Measurements from ENCODE around the gene UBAP1. TPM values are rescaled to one million over a fixed set of nuclear protein-coding genes. Genes with fewer than 3 reads are reported as not detected.

Gene UBAP1
- total and polyA plus RNA-seq, 9 of the 15 experiments (the other 6 are each of a cell fraction or from before 2014, with no cell fraction given), result 1.3 to 33.4 (median 16.5) TPM

DNA sequence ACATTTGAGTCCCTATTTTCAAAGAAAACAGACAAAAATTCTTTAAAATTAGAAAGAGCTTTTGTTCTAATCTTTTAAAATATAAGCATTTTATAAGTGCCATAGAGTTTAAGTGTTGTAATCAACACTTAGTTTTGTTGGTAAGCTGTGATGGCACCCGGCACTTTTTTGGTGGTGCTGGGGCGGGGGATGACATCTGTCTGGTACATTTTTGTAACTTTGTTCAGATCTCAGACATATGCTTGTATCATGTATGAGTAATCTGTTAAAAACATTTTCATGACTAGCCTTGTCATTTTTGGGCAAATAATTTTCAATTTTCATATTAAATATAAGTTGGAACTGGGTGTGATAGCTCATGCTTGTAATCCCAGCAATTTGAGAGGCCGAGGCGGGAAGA lies 51.7 kb downstream of the UBAP1 start (continued):
- TF ChIP-seq SRSF1 (IDR thresholded peaks at IDR 0.05; ENCODE audit: low read depth, low read length) (no peak), FOXA3 (CRISPR knock-in tag; conservative IDR thresholded peaks at IDR 0.05 in 1 of 2, IDR thresholded peaks at IDR 0.05 in 1 of 2) (no peak)

DNA sequence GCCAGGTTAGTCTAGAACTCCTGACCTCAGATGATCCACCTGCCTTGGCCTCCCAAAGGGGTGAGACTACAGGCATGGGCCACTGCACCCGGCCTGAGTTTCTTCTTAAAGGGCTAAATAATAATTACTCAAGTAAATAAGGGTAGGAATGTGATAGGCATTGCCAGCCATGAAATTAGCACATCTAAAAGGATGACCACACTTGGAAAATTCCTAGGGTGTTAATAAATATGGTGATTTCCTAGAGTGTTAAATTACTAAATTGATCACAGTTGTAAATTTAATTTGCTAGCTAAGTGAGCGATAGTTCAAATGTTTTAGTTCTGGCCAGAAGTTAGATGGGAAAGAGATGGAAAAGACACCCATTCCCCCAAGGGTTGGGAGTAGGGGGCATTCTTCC lies 53.4 kb downstream of the UBAP1 start:
- H3K36me3 ChIP-seq (ENCODE audit: control insufficient read depth, insufficient read depth, low read length), result peaks cover 17% of the 10 kb centered on the region
- BruUV-seq (replicated peaks), result no TSS peak
- no peak overlapping the region for H3K4me3 ChIP-seq
- no peaks in the 10 kb centered on the region; the same call in 2 of the 3 replicates for H3K79me2 ChIP-seq (ENCODE audit: control insufficient read depth, insufficient read depth, low read length)
- CTCF ChIA-PET (ENCODE audit: low intra/inter-chr PET ratio), result no interaction called here
- no peaks in the 10 kb centered on the region for H3K9me3 ChIP-seq (replicated peaks; ENCODE audit: control insufficient read depth, insufficient read depth, low read depth, low read length)
- POLR2A ChIA-PET, result no interaction called here
- no peak overlapping the region for H2AFZ ChIP-seq (ENCODE audit: low read depth, low read length)
- H3K27ac ChIP-seq (ENCODE audit: extremely low read depth, low read depth, low read length), result no peak overlapping the region
- FAIRE-seq (no peak), DNase-seq (ENCODE audit: extremely low read depth in 1 of 4, low spot score in 3 of 4) (no peak), ATAC-seq (no peak)
- WGBS (ENCODE audit: insufficient coverage, low coverage, missing lambda C conversion rate), result 78% methylated on average over 2 of the region's 2 CpGs
- H4K20me1 ChIP-seq (replicated peaks; ENCODE audit: control insufficient read depth, insufficient read depth, low read length), result no peaks in the 10 kb centered on the region
- intact Hi-C loops (cut with micrococcal nuclease) (no loop called here), in situ Hi-C loops (cut with MboI) (no loop called here)
- no peak overlapping the region for H3K9ac ChIP-seq (ENCODE audit: insufficient read depth in 1 of 2, low read depth in 2 of 2, low read length in 2 of 2)
- H3K4me1 ChIP-seq (replicated peaks in 1 of 2; ENCODE audit: control insufficient read depth in 2 of 2, insufficient read depth in 2 of 2, low read length in 2 of 2), result no peaks in the 10 kb centered on the region
- H3K4me2 ChIP-seq (ENCODE audit: insufficient read depth, low read length), result no peak overlapping the region
- no peaks in the 10 kb centered on the region for H3K27me3 ChIP-seq (ENCODE audit: control insufficient read depth in 2 of 2, insufficient read depth in 2 of 2, low read length in 2 of 2)
- H3K9me1 ChIP-seq (ENCODE audit: control insufficient read depth, insufficient read depth, low read length), result no peaks in the 10 kb centered on the region
- TF ChIP-seq GATA2 (CRISPR knock-in tag; IDR thresholded peaks at IDR 0.05) (no peak), NFRKB (IDR thresholded peaks at IDR 0.05; ENCODE audit: low read depth) (no peak), HDAC2 (IDR thresholded peaks at IDR 0.05) (no peak), LEF1 (IDR thresholded peaks at IDR 0.05) (no peak), EP300 (IDR thresholded peaks at IDR 0.05; ENCODE audit: low read length) (no peak), CBX8 (IDR thresholded peaks at IDR 0.05; ENCODE audit: borderline replicate concordance, extremely low read depth, low read depth, low read length, poor library complexity, severe bottlenecking) (no peak), ZNF3 (CRISPR knock-in tag; IDR thresholded peaks at IDR 0.05) (no peak), ZEB2 (IDR thresholded peaks at IDR 0.05) (no peak), MCM7 (IDR thresholded peaks at IDR 0.05) (no peak)
- TF ChIP-seq, protein P1, sequence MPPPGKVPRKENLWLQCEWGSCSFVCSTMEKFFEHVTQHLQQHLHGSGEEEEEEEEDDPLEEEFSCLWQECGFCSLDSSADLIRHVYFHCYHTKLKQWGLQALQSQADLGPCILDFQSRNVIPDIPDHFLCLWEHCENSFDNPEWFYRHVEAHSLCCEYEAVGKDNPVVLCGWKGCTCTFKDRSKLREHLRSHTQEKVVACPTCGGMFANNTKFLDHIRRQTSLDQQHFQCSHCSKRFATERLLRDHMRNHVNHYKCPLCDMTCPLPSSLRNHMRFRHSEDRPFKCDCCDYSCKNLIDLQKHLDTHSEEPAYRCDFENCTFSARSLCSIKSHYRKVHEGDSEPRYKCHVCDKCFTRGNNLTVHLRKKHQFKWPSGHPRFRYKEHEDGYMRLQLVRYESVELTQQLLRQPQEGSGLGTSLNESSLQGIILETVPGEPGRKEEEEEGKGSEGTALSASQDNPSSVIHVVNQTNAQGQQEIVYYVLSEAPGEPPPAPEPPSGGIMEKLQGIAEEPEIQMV (tag; conservative IDR thresholded peaks at IDR 0.05; ENCODE audit: low read depth), result no peak
- TF ChIP-seq, protein P2, sequence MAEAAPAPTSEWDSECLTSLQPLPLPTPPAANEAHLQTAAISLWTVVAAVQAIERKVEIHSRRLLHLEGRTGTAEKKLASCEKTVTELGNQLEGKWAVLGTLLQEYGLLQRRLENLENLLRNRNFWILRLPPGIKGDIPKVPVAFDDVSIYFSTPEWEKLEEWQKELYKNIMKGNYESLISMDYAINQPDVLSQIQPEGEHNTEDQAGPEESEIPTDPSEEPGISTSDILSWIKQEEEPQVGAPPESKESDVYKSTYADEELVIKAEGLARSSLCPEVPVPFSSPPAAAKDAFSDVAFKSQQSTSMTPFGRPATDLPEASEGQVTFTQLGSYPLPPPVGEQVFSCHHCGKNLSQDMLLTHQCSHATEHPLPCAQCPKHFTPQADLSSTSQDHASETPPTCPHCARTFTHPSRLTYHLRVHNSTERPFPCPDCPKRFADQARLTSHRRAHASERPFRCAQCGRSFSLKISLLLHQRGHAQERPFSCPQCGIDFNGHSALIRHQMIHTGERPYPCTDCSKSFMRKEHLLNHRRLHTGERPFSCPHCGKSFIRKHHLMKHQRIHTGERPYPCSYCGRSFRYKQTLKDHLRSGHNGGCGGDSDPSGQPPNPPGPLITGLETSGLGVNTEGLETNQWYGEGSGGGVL (CRISPR knock-in tag; IDR thresholded peaks at IDR 0.05), result no peak
